ENCODE measurements around the gene GZMA. TPM values are rescaled to one million over a fixed set of nuclear protein-coding genes. Genes with fewer than 3 reads are reported as not detected.

Gene GZMA
- total RNA-seq, result not detected in 3 replicates

DNA sequence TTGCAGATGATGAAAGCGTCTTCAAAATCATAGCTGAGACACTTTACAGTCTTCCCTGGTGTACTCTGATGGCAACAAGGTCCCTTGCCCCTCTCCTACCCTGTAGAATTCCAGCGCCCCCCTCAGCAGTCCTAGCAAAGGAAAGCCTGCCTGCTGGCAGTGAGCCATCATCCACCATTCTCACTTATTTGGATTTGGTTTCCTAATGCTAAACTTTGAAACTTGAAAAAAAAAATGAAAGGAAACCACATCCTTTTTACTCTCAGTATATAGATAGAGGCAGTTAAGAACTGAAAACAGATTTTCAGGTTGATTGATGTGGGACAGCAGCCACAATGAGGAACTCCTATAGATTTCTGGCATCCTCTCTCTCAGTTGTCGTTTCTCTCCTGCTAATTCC lies at the start of gene GZMA:
Gene GZMA, plus strand, starts transcription at position 299 of the 400 bp plus-strand sequence. Its CDS starts 37 bp downstream, at position 336.
- H3K27me3 Mint-ChIP-seq (ENCODE audit: low read depth), result peaks cover 25% of the 10 kb centered on the region
- no peak within 1 kb of the TSS for H3K4me3 Mint-ChIP-seq
- TF ChIP-seq, protein P1, sequence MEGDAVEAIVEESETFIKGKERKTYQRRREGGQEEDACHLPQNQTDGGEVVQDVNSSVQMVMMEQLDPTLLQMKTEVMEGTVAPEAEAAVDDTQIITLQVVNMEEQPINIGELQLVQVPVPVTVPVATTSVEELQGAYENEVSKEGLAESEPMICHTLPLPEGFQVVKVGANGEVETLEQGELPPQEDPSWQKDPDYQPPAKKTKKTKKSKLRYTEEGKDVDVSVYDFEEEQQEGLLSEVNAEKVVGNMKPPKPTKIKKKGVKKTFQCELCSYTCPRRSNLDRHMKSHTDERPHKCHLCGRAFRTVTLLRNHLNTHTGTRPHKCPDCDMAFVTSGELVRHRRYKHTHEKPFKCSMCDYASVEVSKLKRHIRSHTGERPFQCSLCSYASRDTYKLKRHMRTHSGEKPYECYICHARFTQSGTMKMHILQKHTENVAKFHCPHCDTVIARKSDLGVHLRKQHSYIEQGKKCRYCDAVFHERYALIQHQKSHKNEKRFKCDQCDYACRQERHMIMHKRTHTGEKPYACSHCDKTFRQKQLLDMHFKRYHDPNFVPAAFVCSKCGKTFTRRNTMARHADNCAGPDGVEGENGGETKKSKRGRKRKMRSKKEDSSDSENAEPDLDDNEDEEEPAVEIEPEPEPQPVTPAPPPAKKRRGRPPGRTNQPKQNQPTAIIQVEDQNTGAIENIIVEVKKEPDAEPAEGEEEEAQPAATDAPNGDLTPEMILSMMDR (IDR thresholded peaks at IDR 0.05; ENCODE audit: unreplicated experiment), result no peak
- no peaks in the 10 kb centered on the region for H3K36me3 Mint-ChIP-seq
- H3K27ac Mint-ChIP-seq, result no peak within 1 kb of the TSS
- no peak for DNase-seq (ENCODE audit: low spot score in 2 of 2, unreplicated experiment in 2 of 2)
- H3K4me1 Mint-ChIP-seq, result peaks cover 7% of the 10 kb centered on the region
- peaks cover 15% of the 10 kb centered on the region for H3K9me3 Mint-ChIP-seq

DNA sequence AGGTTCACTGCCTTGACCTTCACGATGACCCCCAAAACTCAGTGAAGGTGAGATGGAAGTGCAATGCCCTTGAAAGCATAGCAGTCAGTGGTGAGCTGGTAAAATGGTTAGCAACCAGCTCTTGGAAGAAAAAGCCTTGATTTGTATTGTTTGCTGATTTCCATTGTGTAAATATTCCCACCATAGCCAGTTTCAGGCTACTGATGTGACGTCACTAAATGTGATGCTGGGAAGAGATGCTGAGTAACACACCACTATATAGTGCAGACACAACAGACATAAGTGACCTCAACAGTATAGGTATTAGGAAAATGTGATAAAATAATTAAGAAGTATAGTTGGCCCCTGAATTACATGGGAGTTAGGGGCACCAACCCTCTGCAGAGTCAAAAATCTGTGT lies 47.3 kb upstream of the GZMA start:
- peaks cover 6% of the 10 kb centered on the region for H3K27me3 Mint-ChIP-seq (ENCODE audit: low read depth)
- no peak overlapping the region for H3K27ac Mint-ChIP-seq
- H3K4me1 Mint-ChIP-seq, result no peaks in the 10 kb centered on the region
- H3K4me3 Mint-ChIP-seq, result no peak overlapping the region
- H3K9me3 Mint-ChIP-seq, result peaks cover 20% of the 10 kb centered on the region
- no peaks in the 10 kb centered on the region for H3K36me3 Mint-ChIP-seq
- TF ChIP-seq, protein P1 (IDR thresholded peaks at IDR 0.05; ENCODE audit: unreplicated experiment), result no peak
- DNase-seq (ENCODE audit: low spot score in 2 of 2, unreplicated experiment in 2 of 2), result no peak

DNA sequence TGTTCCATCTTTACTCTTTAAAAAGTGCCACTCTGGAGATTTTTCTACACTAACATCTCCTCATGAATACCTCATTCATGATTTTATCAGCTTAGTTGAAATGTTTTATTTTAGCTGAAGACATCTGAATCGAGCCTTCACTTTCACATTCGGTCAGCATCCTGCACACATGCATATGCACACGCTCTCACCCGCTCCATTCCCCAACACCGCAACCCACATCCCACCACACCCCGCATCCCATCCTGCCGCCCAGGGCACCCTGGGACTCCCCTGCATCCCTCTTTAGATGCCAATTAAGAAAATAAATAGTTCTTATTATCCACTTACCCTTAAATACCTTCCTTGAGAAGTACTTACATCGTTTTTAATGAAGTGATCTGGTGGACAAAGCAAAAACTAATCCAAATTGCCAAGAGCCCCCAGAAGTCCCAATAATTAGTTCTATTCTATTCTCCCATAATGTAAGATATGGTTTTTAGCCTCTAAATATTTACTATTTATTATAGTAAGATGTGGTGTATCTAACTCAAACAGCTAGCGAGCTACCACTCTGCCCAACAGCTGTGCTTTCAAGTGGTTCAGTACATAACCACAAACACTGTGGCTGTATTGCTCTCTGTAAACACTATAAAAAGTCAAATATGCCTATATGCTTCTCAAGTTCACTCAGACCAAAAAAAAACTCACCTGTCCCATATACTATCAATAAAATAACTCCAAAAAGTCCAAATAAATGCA lies 40.2 kb upstream of the GZMA start:
- no peak for DNase-seq (ENCODE audit: low spot score in 2 of 2, unreplicated experiment in 2 of 2)
- Mint-ChIP-seq H3K36me3 (no peaks in the 10 kb centered on the region), H3K27me3 (ENCODE audit: low read depth) (peaks cover 22% of the 10 kb centered on the region), H3K27ac (no peak overlapping the region), H3K4me3 (no peak overlapping the region), H3K9me3 (peaks cover 6% of the 10 kb centered on the region), H3K4me1 (no peaks in the 10 kb centered on the region)
- TF ChIP-seq, protein P1 (IDR thresholded peaks at IDR 0.05; ENCODE audit: unreplicated experiment), result no peak

DNA sequence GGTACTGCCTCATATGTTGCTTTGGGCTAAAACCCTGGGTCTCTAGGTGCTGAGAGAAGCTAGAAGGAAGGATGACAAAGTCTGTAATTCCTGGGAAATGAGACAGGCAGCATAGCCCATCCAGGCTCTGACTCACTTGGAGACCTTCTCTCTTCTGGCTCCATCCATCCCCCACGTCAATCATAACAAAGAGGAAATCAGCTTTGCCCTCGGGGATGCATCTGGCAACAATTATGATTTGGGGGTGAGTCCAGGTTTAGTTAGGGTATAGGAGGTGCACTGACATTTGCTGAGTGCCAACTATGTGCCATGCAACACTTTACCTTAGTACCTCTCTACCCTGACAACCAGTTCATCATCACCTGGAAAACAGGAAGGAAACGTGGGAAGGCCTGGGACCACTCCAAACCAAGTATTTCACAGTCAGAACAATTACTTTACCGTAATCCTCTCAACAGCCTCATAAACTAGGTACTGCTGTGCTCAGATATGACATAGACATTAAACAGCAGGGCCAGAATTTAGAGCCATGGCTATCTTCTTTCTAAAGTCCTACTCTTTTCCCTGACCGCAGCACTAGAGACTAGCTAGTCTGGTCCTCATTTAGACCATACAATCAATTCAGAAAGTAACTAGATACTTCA lies 39.1 kb upstream of the GZMA start:
- DNase-seq (ENCODE audit: low spot score in 2 of 2, unreplicated experiment in 2 of 2), result no peak
- Mint-ChIP-seq H3K9me3 (peaks cover 6% of the 10 kb centered on the region), H3K27ac (no peak overlapping the region), H3K27me3 (ENCODE audit: low read depth) (peaks cover 21% of the 10 kb centered on the region), H3K4me1 (no peaks in the 10 kb centered on the region), H3K4me3 (no peak overlapping the region), H3K36me3 (no peaks in the 10 kb centered on the region)
- TF ChIP-seq, protein P1 (IDR thresholded peaks at IDR 0.05; ENCODE audit: unreplicated experiment), result no peak

DNA sequence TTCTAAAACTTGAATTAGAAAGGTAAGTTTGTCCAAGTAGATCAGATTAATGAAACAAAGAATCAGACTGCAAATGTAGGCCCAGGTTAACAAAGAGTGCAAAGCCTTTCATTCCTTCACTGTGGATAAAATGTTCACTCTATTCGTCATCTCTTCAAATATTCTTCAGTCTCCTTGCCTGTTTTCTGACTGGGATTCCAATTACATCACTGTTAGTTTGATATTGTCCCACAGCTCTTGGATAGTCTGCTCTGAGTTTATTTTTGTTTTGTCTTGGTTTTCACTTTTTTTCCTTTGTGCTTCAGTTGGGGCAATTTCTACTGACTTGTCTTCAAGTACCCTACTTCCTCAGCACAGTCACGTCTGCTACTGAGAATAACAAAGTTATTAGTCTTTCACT lies 38.5 kb upstream of the GZMA start:
- no peak overlapping the region for H3K4me3 Mint-ChIP-seq
- H3K27me3 Mint-ChIP-seq (ENCODE audit: low read depth), result peaks cover 18% of the 10 kb centered on the region
- no peaks in the 10 kb centered on the region for H3K36me3 Mint-ChIP-seq

More for the DNA sequence above, 38.5 kb upstream of the GZMA start:
- Mint-ChIP-seq H3K9me3 (peaks cover 6% of the 10 kb centered on the region), H3K27ac (no peak overlapping the region), H3K4me1 (no peaks in the 10 kb centered on the region)
- DNase-seq (ENCODE audit: low spot score in 2 of 2, unreplicated experiment in 2 of 2), result no peak
- TF ChIP-seq, protein P1 (IDR thresholded peaks at IDR 0.05; ENCODE audit: unreplicated experiment), result no peak
